H9 (cell line): ENCODE data around the gene H6PD. TPM values are rescaled to one million over a fixed set of nuclear protein-coding genes. Genes with fewer than 3 reads are reported as not detected.
A peak's percentile ranks its signal among the peaks of the same experiment; 100 is the strongest.

Experiments used
- DNase-seq: peaks from one replicate; pipeline ENCODE4 v3.0.0-alpha.2; 2017
- H2AFZ ChIP-seq: one replicate; pipeline ENCODE4 v1.6.1; 2013; ENCODE audit warnings: mild to moderate bottlenecking, low read length, control low read depth, moderate library complexity
- H2AK5ac ChIP-seq: 2 replicates; pipeline ENCODE4 v1.6.1; 2013; ENCODE audit warnings: low read length, control low read depth, mixed read lengths; ENCODE audit not compliant: insufficient read length
- H2BK120ac ChIP-seq: one replicate; pipeline ENCODE4 v1.6.1; 2013; ENCODE audit warnings: low read depth, mild to moderate bottlenecking, low read length, control low read depth, inconsistent platforms; ENCODE audit not compliant: poor library complexity, severe bottlenecking
- H2BK12ac ChIP-seq: 2 replicates; pipeline ENCODE4 v1.6.1; 2013; ENCODE audit warnings: low read length, control low read depth, mixed read lengths, low read depth; ENCODE audit not compliant: insufficient read length
- H2BK15ac ChIP-seq: 2 replicates; pipeline ENCODE4 v1.6.1; 2013; ENCODE audit warnings: low read depth, low read length, control low read depth
- H2BK20ac ChIP-seq: one replicate; pipeline ENCODE4 v1.6.1; 2013; ENCODE audit warnings: low read depth, mild to moderate bottlenecking, low read length, control low read depth, inconsistent platforms; ENCODE audit not compliant: poor library complexity, severe bottlenecking
- H2BK5ac ChIP-seq: 2 replicates; pipeline ENCODE4 v1.6.1; 2013; ENCODE audit warnings: low read length, control low read depth, mixed read lengths; ENCODE audit not compliant: insufficient read length
- H3K14ac ChIP-seq: 2 replicates; pipeline ENCODE4 v1.6.1; 2013; ENCODE audit warnings: low read length, control low read depth; ENCODE audit not compliant: insufficient read depth
- H3K18ac ChIP-seq: 2 replicates; pipeline ENCODE4 v1.6.1; 2013; ENCODE audit warnings: low read depth, mild to moderate bottlenecking, mixed read lengths, low read length, control low read depth; ENCODE audit not compliant: insufficient read length
- H3K23ac ChIP-seq: 2 replicates; pipeline ENCODE4 v1.6.1; 2013; ENCODE audit warnings: low read length, control low read depth, mixed read lengths, low read depth; ENCODE audit not compliant: insufficient read length
- H3K23me2 ChIP-seq: 2 replicates; pipeline ENCODE4 v1.6.1; 2013; ENCODE audit warnings: low read depth, mild to moderate bottlenecking, mixed read lengths, low read length, control low read depth; ENCODE audit not compliant: insufficient read length, poor library complexity, severe bottlenecking
- H3K27ac ChIP-seq: 2 replicates; pipeline ENCODE4 v1.5.1; 2013; ENCODE audit warnings: low read length, control low read depth, mixed read lengths, low read depth; ENCODE audit not compliant: insufficient read length
- H3K27me3 ChIP-seq: 2 replicates; pipeline ENCODE4 v1.6.1; 2013; ENCODE audit warnings: low read length, control low read depth, inconsistent platforms; ENCODE audit not compliant: insufficient read depth
- H3K4ac ChIP-seq: 2 replicates; pipeline ENCODE4 v1.6.1; 2013; ENCODE audit warnings: low read depth, mild to moderate bottlenecking, control low read depth, inconsistent platforms, low read length, moderate library complexity
- H3K4me1 ChIP-seq: 2 replicates; pipeline ENCODE4 v1.6.1; 2013; ENCODE audit warnings: low read length, control low read depth, inconsistent platforms; ENCODE audit not compliant: insufficient read depth
- H3K4me2 ChIP-seq: 2 replicates; pipeline ENCODE4 v1.6.1; 2013; ENCODE audit warnings: low read length, control low read depth, mixed read lengths; ENCODE audit not compliant: insufficient read length, insufficient read depth
- H3K56ac ChIP-seq: 2 replicates; pipeline ENCODE4 v1.6.1; 2013; ENCODE audit warnings: low read depth, mild to moderate bottlenecking, mixed read lengths, low read length, control low read depth; ENCODE audit not compliant: insufficient read length
- H3K79me1 ChIP-seq: 2 replicates; pipeline ENCODE4 v1.6.1; 2013; ENCODE audit warnings: low read depth, mild to moderate bottlenecking, moderate library complexity, low read length, control low read depth, inconsistent platforms; ENCODE audit not compliant: insufficient read depth, poor library complexity, severe bottlenecking
- H3K79me2 ChIP-seq: 2 replicates; pipeline ENCODE4 v1.6.1; 2013; ENCODE audit warnings: low read length, control low read depth, inconsistent platforms; ENCODE audit not compliant: insufficient read depth
- H3K9ac ChIP-seq: 2 replicates; pipeline ENCODE4 v1.6.1; 2013; ENCODE audit warnings: low read length, control low read depth, mixed read lengths; ENCODE audit not compliant: insufficient read length; ENCODE audit errors: extremely low read depth
- H3K9me3 ChIP-seq: one replicate; pipeline ENCODE4 v1.6.1; 2013; ENCODE audit warnings: low read depth, low read length, inconsistent platforms; ENCODE audit not compliant: control insufficient read depth
- H3T11ph ChIP-seq: one replicate; pipeline ENCODE4 v1.6.1; 2013; ENCODE audit warnings: mild to moderate bottlenecking, low read length, control low read depth, inconsistent platforms
- H4K20me1 ChIP-seq: one replicate; pipeline ENCODE4 v1.6.1; 2013; ENCODE audit not compliant: control insufficient read depth, insufficient read length, insufficient read depth
- H4K5ac ChIP-seq: 2 replicates; pipeline ENCODE4 v1.6.1; 2013; ENCODE audit warnings: low read depth, mild to moderate bottlenecking, mixed read lengths, low read length, control low read depth; ENCODE audit not compliant: insufficient read length
- H4K8ac ChIP-seq: replicated peaks from 2 replicates; pipeline ENCODE4 v1.6.1; 2013; ENCODE audit warnings: low read length, control low read depth, mixed read lengths, low read depth; ENCODE audit not compliant: insufficient read length
- H4K91ac ChIP-seq: 2 replicates; pipeline ENCODE4 v1.6.1; 2013; ENCODE audit warnings: low read depth, mild to moderate bottlenecking, moderate library complexity, mixed read lengths, low read length, control low read depth; ENCODE audit not compliant: insufficient read length
- H3K27ac Mint-ChIP-seq, 3 experiments: 2 replicates in 2 of 3; 3 replicates in 1 of 3; pipeline ENCODE4 v1.8.0; 2020 to 2021; ENCODE audit warnings: mixed read lengths in 3 of 3, mild to moderate bottlenecking in 1 of 3, moderate library complexity in 1 of 3
- H3K27me3 Mint-ChIP-seq: 2 replicates; pipeline ENCODE4 v1.8.0; 2021; ENCODE audit warnings: low read depth, mild to moderate bottlenecking, moderate library complexity, mixed read lengths
- H3K36me3 Mint-ChIP-seq, 3 experiments: 2 replicates in 2 of 3; 3 replicates in 1 of 3; pipeline ENCODE4 v1.8.0; 2020 to 2021; ENCODE audit warnings: low read depth in 3 of 3, mixed read lengths in 3 of 3; ENCODE audit not compliant: insufficient read depth in 1 of 3
- H3K4me1 Mint-ChIP-seq, 2 experiments: 2 replicates each; pipeline ENCODE4 v1.8.0; 2020; ENCODE audit warnings: mixed read lengths in 2 of 2
- H3K4me3 Mint-ChIP-seq, 2 experiments: 2 replicates in 1 of 2; 3 replicates in 1 of 2; pipeline ENCODE4 v1.8.0; 2020 to 2021; ENCODE audit warnings: mild to moderate bottlenecking in 2 of 2, mixed read lengths in 2 of 2, moderate library complexity in 1 of 2
- H3K9me3 Mint-ChIP-seq, 2 experiments: 2 replicates in 1 of 2; 3 replicates in 1 of 2; pipeline ENCODE4 v1.8.0; 2020; ENCODE audit warnings: mild to moderate bottlenecking in 2 of 2, mixed read lengths in 2 of 2, moderate library complexity in 1 of 2
- WGBS: extraction: QIAGEN DNeasy Blood & Tissue Kit; methylation state at CpG from one replicate; pipeline ENCODE4 v1.1.7; 2013; ENCODE audit warnings: missing lambda C conversion rate, low lambda C conversion rate, mixed read lengths; ENCODE audit not compliant: insufficient read length; ENCODE audit errors: extremely low coverage; 5-methylcytosine and 5-hydroxymethylcytosine counted together
- total RNA-seq: library from RNA; stranded (reverse); gene quantifications from 2 replicates; pipeline ENCODE4 v1.2.1, GENCODE V29; 2021
- TF ChIP-seq, protein P1 (sequence below): fragments of 200-600 bp; sonication (generic); conservative IDR thresholded peaks from 3 replicates; pipeline ENCODE4 v1.8.0; 2021; ENCODE audit warnings: antibody characterized with exemption, mild to moderate bottlenecking

Gene H6PD
- total RNA-seq, 1 experiment from 2014 or later, result 7.9 TPM

DNA sequence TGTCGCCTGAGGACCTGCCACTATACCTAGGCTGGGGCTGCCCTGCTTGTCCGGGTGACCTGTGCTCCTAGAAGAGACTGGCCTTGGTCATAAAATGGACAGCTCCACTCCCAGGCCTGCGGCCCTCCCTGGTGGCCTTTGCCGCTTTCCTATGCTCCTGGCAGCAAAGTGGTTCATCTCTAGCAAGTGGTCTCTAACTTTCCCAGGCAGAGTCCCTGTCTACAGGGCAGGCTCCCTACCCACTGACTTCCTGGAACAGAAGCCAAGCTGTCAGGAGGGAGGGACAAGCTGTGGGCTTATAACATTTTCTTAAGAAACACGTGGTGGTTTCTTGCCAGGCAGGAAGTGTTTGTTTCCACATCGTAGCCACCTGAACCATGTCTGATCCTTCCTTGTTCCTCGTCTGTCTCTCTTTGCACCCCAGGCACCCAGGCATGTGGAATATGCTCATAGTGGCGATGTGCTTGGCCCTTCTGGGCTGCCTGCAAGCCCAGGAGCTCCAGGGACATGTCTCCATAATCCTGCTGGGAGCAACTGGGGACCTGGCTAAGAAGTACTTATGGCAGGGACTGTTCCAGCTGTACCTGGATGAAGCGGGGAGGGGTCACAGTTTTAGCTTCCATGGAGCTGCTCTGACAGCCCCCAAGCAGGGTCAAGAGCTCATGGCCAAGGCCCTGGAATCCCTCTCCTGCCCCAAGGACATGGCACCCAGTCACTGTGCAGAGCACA is 10.1 kb downstream of the H6PD start:
- H3K9me3 ChIP-seq, result no peaks in the 10 kb centered on the region
- no peaks in the 10 kb centered on the region for H3K9me3 Mint-ChIP-seq
- peaks cover 10% of the 10 kb centered on the region for H3K4me1 ChIP-seq
- TF ChIP-seq, protein P1, sequence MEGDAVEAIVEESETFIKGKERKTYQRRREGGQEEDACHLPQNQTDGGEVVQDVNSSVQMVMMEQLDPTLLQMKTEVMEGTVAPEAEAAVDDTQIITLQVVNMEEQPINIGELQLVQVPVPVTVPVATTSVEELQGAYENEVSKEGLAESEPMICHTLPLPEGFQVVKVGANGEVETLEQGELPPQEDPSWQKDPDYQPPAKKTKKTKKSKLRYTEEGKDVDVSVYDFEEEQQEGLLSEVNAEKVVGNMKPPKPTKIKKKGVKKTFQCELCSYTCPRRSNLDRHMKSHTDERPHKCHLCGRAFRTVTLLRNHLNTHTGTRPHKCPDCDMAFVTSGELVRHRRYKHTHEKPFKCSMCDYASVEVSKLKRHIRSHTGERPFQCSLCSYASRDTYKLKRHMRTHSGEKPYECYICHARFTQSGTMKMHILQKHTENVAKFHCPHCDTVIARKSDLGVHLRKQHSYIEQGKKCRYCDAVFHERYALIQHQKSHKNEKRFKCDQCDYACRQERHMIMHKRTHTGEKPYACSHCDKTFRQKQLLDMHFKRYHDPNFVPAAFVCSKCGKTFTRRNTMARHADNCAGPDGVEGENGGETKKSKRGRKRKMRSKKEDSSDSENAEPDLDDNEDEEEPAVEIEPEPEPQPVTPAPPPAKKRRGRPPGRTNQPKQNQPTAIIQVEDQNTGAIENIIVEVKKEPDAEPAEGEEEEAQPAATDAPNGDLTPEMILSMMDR, result no peak
- H3K79me2 ChIP-seq, result no peaks in the 10 kb centered on the region
- H3K14ac ChIP-seq, result no peak overlapping the region
- H3K56ac ChIP-seq, result no peak overlapping the region
- H3K27me3 ChIP-seq, result no peaks in the 10 kb centered on the region
- H3K4me1 Mint-ChIP-seq, result peaks cover 29 to 40% of the 10 kb centered on the region in 2 experiments
- H3K9ac ChIP-seq, result no peak overlapping the region
- H2BK20ac ChIP-seq, result no peak overlapping the region
- H4K8ac ChIP-seq, result no peak overlapping the region
- H2AFZ ChIP-seq, result no peak overlapping the region
- peaks cover 2% of the 10 kb centered on the region; the same call in 1 of the 2 replicates for H3K27me3 Mint-ChIP-seq
- H3K4me3 Mint-ChIP-seq, result no peak overlapping the region
- H2BK12ac ChIP-seq, result no peak overlapping the region
- no peak overlapping the region for H2BK15ac ChIP-seq
- H3T11ph ChIP-seq, result no peak overlapping the region
- H3K4ac ChIP-seq, result no peak overlapping the region
- H4K20me1 ChIP-seq, result no peaks in the 10 kb centered on the region
- no peak overlapping the region for H4K5ac ChIP-seq
- no peaks in the 10 kb centered on the region for H3K79me1 ChIP-seq
- H3K23ac ChIP-seq, result no peak overlapping the region
- H3K27ac Mint-ChIP-seq, result peak overlapping the region in 1 of 3 experiments; percentile 89; a peak in 2 of 7 replicates
- H3K18ac ChIP-seq, result no peak overlapping the region
- H4K91ac ChIP-seq, result no peak overlapping the region
- H3K36me3 Mint-ChIP-seq, result no peaks in the 10 kb centered on the region; a peak in 1 of 7 replicates
- no peak overlapping the region for H2BK120ac ChIP-seq
- no peak overlapping the region for H3K27ac ChIP-seq
- H3K4me2 ChIP-seq, result no peak overlapping the region
- WGBS, result no CpG with 5 or more reads among the region's 9 CpGs
- H2AK5ac ChIP-seq, result no peak overlapping the region
- no peaks in the 10 kb centered on the region for H3K23me2 ChIP-seq
- no peak for DNase-seq
- H2BK5ac ChIP-seq, result no peak overlapping the region
